NCI-H1105 treated with DMSO at 0.1 percent for 48 hours (cell line): ENCODE data around the gene ANKRD1.
A peak's percentile ranks its signal among the peaks of the same experiment; 100 is the strongest.
"Not testable (repeated sequence)": the region's sequence is repeated elsewhere in the genome, so short reads cannot be mapped to it uniquely, and the experiment has no call there.

Experiments used
- DNase-seq: peaks from one replicate; lab custom pipeline; 2025; lab: John Stamatoyannopoulos, UW

Gene ANKRD1

DNA sequence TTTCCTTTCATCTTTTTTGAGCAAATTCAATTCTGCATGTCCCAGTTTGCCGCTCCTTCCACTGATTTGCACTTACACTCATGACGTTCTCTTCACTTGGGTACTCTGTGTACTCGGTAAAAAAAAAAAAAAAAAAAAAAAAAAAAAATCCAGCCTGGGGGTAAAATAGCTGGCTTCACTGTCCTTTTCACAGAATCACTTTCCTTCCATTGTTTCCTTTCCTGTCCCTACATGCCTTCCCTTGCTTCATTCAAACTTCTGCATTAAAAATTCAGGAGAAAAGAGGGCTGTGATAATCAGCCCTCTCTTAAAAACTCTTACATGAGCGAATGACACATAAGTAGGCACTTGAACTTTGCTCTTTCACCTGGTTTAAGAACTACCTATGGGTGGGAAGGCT is 8.7 kb downstream of the ANKRD1 start:
- peak; percentile 26 for DNase-seq

DNA sequence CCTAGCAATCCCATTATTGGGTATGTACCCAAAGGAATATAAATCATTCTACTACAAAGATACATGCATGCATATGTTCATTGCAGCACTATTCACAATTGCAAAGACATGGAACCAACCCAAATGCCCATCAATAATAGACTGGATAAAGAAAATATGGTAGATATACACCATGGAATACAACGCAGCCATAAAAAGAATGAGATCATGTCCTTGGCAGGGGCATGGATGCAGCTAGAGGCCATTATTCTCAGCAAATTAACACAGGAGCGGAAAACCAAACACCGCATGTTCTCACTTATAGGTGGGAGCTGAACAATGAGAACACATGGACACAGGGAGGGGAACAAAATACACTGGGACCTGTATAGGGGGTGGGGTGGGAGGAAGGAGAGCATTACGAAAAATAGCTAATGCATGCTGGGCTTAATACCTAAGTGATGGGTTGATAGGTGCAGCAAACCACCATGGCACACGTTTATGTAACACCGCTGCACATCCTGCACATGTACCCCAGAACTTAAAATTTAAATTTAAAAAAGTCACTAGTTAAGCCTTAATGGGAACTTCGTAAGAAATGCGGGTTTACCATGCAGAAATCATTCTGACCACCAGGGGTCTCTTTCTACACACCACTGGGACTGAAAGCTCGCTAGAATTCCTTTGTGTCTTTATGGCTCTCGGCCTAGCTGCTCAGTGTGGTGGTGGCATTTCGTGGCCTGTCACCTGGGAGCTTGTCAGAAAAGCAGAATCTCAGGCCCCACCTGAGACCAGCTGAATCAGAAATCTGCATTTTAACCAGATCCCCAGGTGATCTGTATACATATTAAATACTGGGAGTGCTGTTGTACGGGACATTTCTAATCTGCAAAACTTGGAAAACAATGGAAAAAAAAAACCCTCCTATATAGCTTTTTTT is 9.5 kb downstream of the ANKRD1 start:
- peak; percentile 58 for DNase-seq

DNA sequence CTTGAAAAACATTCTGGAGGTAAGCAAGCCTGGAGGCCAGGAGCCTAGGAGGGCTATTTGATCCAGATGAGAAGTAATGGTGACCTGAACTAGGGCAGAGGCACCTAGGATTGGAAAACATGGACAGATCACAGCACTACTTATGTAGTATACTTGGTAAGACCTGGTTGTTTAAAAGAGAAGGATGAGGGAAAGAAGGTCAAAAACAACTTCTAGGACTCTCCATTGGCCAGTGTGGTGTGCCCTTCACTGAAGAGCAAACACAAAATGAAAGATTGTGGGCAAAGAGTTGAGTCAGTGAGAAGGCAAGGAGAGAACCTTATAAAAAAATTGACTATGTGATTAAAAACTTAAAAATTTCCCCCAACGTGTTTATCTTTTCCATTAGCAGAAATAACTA is 14.3 kb downstream of the ANKRD1 start:
- DNase-seq, result no peak

- no peak for DNase-seq
These were observed 15.0 kb downstream of the ANKRD1 start for GRCh38 chr10:90905925-90906324.

GRCh38 chr10:90896916-90897315 is 24.0 kb downstream of the ANKRD1 start:
- DNase-seq, result not testable (repeated sequence)

DNA sequence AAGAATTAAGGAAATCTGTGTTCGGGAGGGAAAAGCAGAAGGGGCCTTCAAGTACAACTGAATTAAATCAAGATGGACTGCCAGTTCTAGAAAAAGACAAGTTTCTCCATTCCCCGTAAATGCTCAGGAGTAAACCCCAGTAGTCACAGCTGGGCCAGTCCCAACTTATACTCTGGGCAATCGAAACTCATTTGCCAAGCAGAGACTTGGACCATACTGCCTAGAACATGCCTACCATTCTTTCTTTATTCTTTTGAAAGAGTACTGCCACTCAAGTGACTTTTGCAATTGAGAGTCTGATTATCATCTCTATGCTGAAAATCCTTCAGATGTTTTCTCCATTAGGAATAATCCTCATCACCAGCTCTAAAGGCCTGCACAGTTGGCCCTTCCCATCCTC is 27.7 kb downstream of the ANKRD1 start:
- DNase-seq, result no peak

DNA sequence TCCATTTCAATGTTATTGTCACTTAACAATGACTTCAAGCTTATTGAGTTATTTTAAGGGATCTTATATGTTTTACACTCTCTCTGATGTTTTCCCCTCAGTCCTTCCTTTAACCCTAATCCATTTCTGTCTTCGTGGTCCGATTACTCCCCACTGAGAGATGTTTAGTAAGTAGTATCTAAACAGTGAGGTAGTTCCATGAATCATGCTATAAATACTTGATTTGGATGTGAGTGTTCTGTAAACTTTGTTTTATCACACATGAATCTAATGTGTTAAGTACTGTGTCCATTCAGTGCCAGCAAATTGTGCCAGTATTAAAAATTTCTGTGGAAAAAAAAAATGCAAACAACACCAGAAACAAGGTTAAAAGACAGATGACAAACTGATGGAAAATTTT is 30.5 kb downstream of the ANKRD1 start:
- DNase-seq, result no peak

- DNase-seq, result no peak
These were observed 31.3 kb downstream of the ANKRD1 start for GRCh38 chr10:90889636-90890035.

DNA sequence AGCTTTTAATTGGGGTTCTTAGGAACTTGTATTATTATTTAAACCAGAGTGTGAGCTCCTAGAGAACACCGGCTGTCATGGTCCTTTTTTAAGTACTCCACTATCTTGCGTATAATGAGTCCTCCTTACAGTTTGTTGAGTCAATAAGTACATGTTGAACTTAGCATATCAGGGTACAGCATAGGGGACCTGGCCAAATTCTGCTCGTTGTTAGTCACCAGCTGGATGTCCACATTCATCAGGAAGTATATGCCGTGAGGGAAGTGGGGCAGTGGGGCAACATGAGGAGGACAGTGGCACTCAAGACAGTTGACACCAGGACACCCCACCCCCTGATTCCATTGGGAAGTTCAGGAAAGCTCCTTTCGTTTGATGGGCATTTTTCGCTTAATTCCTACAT is 32.5 kb downstream of the ANKRD1 start:
- no peak for DNase-seq

GRCh38 chr10:90887555-90887954 is 33.3 kb downstream of the ANKRD1 start:
- DNase-seq, result no peak

DNA sequence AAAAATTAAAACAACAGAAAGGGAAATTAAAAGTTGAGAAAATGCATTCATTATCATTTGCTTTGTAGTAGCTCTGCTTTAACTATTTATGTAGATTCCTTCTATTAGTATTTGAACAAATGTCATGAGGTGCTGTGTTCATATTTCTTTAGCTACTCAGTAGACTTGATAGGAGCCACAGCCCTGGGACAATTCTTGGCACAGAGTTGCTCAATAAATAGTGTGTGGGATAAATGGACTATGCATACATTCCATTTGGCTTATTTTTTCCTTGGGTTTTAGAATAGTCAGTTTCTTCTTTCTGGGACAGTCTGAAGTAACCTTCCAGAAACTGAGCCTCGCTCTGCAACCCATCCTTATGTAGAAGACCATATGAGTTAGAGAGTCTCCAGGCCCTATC is 35.7 kb downstream of the ANKRD1 start:
- DNase-seq, result no peak

- no peak for DNase-seq
These were observed 36.5 kb downstream of the ANKRD1 start for GRCh38 chr10:90884431-90884830.

DNA sequence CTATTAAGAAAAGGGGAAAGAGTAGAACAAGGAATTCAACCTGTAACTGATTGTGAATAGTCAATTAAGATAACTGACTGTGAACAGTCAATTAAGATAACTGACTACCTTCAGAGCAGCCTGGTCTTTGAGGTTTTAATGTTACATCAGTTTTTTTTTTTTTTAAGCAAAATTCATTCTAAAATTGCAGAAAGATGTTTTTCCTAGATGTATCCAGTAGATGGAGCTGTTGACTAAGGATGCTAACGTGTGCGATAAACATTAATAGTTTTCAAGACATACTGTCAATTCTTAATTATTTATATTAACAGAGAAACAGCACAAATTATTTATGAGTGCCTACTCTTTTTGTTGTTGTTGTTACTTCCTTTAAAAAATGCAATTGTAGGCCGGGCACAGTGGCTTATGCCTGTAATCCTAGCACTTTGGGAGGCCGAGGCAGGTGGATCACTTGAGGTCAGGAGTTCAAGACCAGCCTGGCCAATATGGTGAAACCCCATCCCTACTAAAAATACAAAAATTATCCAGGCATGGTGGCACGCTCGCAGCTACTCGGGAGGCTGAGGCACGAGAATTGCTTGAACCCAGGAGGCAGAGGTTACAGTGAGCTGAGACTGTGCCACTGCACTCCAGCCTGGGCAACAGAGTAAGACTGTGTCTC is 40.7 kb downstream of the ANKRD1 start:
- not testable (repeated sequence) for DNase-seq

DNA sequence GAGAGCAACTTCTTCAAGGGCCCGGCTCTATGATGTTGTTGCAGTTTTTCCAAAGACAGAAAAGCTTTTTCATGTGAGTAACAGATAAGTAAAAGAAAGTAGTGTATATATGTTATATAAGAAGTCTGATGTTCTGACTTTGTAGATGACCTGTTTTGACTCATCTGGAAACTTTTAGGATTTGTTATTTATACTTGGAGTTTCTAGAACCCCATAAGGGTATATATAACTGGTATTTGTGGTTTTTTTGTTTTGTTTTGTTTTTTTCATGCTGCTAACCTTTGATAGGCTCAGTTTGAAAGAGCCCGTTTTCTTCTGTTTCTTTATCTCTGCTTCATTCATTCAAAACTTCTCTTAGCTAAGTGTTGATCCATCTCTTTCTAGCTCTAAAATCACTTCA is 41.8 kb downstream of the ANKRD1 start:
- no peak for DNase-seq

- DNase-seq, result no peak
These were observed 48.3 kb downstream of the ANKRD1 start for GRCh38 chr10:90872648-90873020.

DNA sequence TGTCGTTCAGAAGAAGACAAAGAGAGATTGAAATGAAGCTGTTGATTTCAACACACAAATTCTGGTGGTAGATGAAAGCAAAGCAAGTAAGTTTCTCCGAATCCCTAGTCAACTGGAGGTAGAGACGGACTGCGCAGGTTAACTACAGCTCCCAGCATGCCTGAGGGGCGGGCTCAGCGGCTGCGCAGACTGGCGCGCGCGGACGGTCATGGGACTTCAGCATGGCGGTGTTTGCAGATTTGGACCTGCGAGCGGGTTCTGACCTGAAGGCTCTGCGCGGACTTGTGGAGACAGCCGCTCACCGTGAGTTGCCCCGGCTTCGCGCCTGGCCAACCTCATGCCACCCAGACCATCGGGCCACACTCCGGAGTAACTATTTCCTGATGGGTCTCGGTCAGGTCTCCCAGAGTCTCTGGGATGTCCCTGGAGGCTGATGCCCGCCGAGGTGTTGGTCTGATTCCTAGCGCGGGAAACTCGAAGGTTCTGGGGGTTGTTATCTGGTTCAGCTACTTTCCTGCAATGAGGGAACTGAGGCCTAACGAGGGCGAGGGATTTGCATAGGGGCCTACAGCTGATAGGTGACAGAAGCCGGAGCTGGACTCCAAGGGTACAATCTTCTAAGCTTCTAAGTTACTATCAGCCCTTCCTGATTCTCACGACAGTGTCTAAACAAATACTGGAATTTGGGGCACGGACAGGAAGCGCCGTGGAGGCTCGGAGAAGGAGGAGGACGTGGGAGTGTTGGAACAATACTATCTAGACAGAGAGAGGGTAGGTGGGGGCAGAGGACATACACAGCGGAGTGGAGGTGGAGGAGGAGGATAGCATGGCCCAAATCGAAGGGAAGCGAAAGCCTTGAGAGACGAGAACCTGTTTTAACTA is 48.9 kb downstream of the ANKRD1 start, which contains the start of gene RPP30:
TSS of gene RPP30 (plus strand) at position 209 of the 882 bp plus-strand sequence. CDS start at position 222, 13 bp downstream.
- peak; percentile 43 for DNase-seq

GRCh38 chr10:90871279-90871765 is 49.6 kb downstream of the ANKRD1 start:
- peak; percentile 18 for DNase-seq

GRCh38 chr10:90866050-90866598 is 54.8 kb downstream of the ANKRD1 start:
- no peak for DNase-seq

DNA sequence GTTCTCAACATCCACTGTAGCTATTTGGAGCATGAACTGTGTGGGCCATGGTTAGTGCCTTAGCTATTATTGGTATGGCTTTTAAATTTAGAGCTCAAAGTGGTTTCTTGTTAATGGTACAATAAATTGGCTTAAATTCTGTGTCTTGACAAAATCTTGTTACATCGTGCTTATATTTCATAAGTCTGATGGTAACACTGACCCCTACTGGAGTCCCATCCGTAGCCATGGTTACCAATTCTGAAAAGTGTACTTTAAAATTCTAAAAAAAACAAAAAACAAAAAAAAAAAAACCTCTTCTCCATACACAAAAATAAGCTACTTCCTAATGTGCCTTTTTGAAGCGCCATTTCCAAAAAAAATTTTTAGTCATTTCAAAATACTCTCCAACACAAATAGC is 55.5 kb downstream of the ANKRD1 start:
- DNase-seq, result no peak

DNA sequence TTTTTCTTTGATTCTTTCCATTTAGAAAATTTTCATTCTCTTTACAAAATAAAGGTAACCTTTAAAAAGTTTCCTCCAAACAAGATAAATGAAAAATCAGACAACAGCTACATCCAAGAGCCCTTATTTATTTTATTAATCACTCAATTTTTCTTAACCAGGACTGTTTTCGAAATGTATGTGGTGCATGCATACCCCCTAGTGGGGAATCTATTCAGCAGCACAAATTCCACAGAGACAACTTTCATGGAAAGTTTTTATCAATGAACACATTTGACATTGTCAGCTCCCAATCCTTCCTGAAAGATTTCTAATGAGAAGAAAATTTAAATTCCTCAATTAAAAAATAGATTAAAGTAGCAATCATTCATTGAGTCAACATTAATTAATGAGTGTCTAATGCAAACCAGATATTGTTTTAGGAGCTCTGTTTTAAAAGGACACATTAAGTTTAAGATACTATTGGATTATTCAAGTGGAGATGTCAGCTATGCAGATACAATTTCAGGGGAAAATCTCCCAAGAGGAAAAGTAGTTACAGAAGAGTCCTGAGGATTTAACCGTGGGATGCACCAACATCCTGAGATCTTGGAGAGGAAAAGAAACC is 57.9 kb downstream of the ANKRD1 start:
- DNase-seq, result peak; percentile 11
